NCI-H82 (cell line): ENCODE data around the gene ANKS1A.
A peak's percentile ranks its signal among the peaks of the same experiment; 100 is the strongest.

Source experiments
- DNase-seq: peaks from one replicate; lab custom pipeline; 2025; lab: John Stamatoyannopoulos, UW

ANKS1A gene

GRCh38 chr6:35120746-35121145, 231.7 kb downstream of the ANKS1A start:
- no peak for DNase-seq

GRCh38 chr6:35124356-35124755, 235.3 kb downstream of the ANKS1A start:
- DNase-seq: no peak

GRCh38 chr6:35128042-35128441, 239.0 kb downstream of the ANKS1A start:
- DNase-seq: no peak

- no peak for DNase-seq
These were observed 239.4 kb downstream of the ANKS1A start for GRCh38 chr6:35128496-35128895.

- no peak for DNase-seq
These were observed 247.1 kb downstream of the ANKS1A start for GRCh38 chr6:35136185-35136584.

- peak; percentile 29 for DNase-seq
These were observed 249.1 kb downstream of the ANKS1A start for GRCh38 chr6:35138191-35138590.

- DNase-seq: no peak
These were observed 250.4 kb downstream of the ANKS1A start for GRCh38 chr6:35139470-35139869.

- DNase-seq: peak; percentile 81
These were observed 251.0 kb downstream of the ANKS1A start for GRCh38 chr6:35139924-35140638.

- DNase-seq: no peak
These were observed 251.6 kb downstream of the ANKS1A start for GRCh38 chr6:35140639-35141006.
